ENCODE data around the gene PDE3B. TPM values are rescaled to one million over a fixed set of nuclear protein-coding genes. Genes with fewer than 3 reads are reported as not detected.

Gene PDE3B
- total and polyA plus RNA-seq, 10 donors = 1.7 to 78.7 (median 20.8) TPM

DNA sequence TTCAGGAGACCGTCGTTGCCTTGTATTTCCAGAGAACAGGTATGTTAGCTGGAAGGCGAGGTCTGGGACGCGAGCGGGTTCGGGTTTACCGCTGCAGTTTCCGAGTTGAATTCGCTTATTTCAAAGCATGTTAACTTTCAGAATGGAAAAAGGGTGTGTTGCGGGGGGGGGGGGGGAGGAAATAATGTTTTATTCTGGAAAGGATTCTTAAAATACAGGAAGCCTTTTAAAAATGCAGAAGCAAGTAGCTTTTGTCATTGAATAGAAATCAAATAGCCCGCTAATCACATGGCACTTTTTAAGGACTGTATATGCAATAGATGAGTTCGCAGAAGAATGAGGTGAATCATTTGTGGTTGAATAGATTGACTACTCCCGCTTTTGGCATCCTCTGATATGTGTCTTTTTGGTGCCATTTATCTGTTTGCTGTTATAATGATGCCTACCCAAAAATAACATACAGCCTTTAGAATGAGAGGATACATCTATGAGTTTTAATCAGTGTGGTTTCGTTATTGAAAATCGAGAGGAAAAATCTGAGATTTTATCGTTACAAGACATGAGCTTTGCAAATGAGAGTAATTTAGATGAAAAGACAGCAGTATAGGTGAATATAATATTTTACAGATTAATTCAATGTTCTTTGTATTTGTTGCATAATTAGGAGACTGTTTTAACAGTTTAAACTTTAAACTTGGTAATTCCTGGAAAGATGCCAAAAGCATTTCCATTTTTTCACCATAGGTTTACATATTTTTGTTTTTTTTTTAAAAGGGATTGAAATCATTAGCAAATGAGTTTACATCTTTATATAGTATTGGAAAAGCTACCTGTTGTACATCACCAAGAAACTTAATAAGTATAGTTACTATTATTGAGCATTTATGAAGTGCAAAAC lies 1.7 kb downstream of the PDE3B start:
- H3K27ac ChIP-seq = peak overlapping the region; percentile 85 to 96 (median 94)

GRCh38 chr11:14645985-14646900 lies 2.6 kb downstream of the PDE3B start:
- TF ChIP-seq POLR2AphosphoS5 (IDR thresholded peaks at IDR 0.05) = no peak
- TF ChIP-seq POLR2A (IDR thresholded peaks at IDR 0.05) = no peak
- TF ChIP-seq CTCF (IDR thresholded peaks at IDR 0.05 in 8 of 11, conservative IDR thresholded peaks at IDR 0.05 in 3 of 11) = no peak
- DNase-seq = no peak
- 58 to 71% (median 62%) methylated on average over 6 of the region's 6 CpGs for WGBS, 5 donors
- Histone ChIP-seq H3K4me3 (peak overlapping the region; percentile 6 to 90 (median 74)), H3K9me3 (no peaks in the 10 kb centered on the region), H3K27me3 (replicated peaks in 1 of 7) (peaks cover 0 to 71% (median 22%) of the 10 kb centered on the region in 7 donors), H3K36me3 (no peaks in the 10 kb centered on the region), H3K4me1 (peaks cover 11 to 68% (median 29%) of the 10 kb centered on the region in 6 donors), H3K27ac (peak overlapping the region in 7 of 8 donors; percentile 39 to 96 (median 94))
- intact Hi-C loops (cut with DNase I; ENCODE audit: low total_unique reads) = loop anchor here (10.0 kb wide), 1 partner anchor 259 kb away; no protein-coding TSS in a partner anchor

More for the DNA sequence above, 1.7 kb downstream of the PDE3B start:
- intact Hi-C loops (cut with DNase I; ENCODE audit: low total_unique reads) = loop anchor here (10.0 kb wide), 1 partner anchor 260 kb away; no protein-coding TSS in a partner anchor
- 1 to 5% (median 3%) methylated on average over 17 of the region's 17 CpGs for WGBS, 5 donors
- DNase-seq = no peak
- Histone ChIP-seq H3K27me3 (replicated peaks in 1 of 7) (peaks cover 0 to 62% (median 22%) of the 10 kb centered on the region in 7 donors), H3K4me3 (peak overlapping the region; percentile 53 to 90 (median 76)), H3K9me3 (no peaks in the 10 kb centered on the region), H3K36me3 (no peaks in the 10 kb centered on the region), H3K4me1 (peaks cover 11 to 68% (median 29%) of the 10 kb centered on the region in 6 donors)
- TF ChIP-seq POLR2AphosphoS5 (IDR thresholded peaks at IDR 0.05) = no peak
- no peak for TF ChIP-seq POLR2A (IDR thresholded peaks at IDR 0.05)
- no peak for TF ChIP-seq CTCF (IDR thresholded peaks at IDR 0.05 in 8 of 11, conservative IDR thresholded peaks at IDR 0.05 in 3 of 11)

GRCh38 chr11:14650064-14650463 lies 6.5 kb downstream of the PDE3B start:
- intact Hi-C loops (cut with DNase I; ENCODE audit: low total_unique reads) = no loop called here
- DNase-seq = no peak
- Histone ChIP-seq H3K27me3 (replicated peaks in 1 of 7) (peaks cover 0 to 65% (median 15%) of the 10 kb centered on the region in 7 donors), H3K4me3 (no peak overlapping the region), H3K4me1 (peaks cover 6 to 43% (median 16%) of the 10 kb centered on the region in 6 donors), H3K27ac (no peak overlapping the region), H3K9me3 (no peaks in the 10 kb centered on the region), H3K36me3 (no peaks in the 10 kb centered on the region)
- WGBS, 5 donors = 94 to 96% (median 95%) methylated on average over 3 of the region's 3 CpGs
- TF ChIP-seq POLR2A (IDR thresholded peaks at IDR 0.05) (no peak), POLR2AphosphoS5 (IDR thresholded peaks at IDR 0.05) (no peak), CTCF (IDR thresholded peaks at IDR 0.05 in 8 of 11, conservative IDR thresholded peaks at IDR 0.05 in 3 of 11) (no peak)
